Choroid plexus epithelial cell (primary cell): ENCODE data around the gene PBX4.

Experiments used
- DNase-seq: peaks from one replicate; pipeline ENCODE4 v3.0.0-alpha.2; 2010; ENCODE audit warnings: low read depth
- H3K4me3 ChIP-seq: 2 replicates; pipeline ENCODE4 v1.5.1; 2011; ENCODE audit warnings: low read depth, mild to moderate bottlenecking, control low read depth, low read length, moderate library complexity
- CTCF ChIP-seq: conservative IDR thresholded peaks from 2 replicates; pipeline ENCODE4 v1.5.1; 2011; ENCODE audit warnings: low read depth, mild to moderate bottlenecking, control low read depth, inconsistent platforms, low read length, moderate library complexity

Gene PBX4

DNA sequence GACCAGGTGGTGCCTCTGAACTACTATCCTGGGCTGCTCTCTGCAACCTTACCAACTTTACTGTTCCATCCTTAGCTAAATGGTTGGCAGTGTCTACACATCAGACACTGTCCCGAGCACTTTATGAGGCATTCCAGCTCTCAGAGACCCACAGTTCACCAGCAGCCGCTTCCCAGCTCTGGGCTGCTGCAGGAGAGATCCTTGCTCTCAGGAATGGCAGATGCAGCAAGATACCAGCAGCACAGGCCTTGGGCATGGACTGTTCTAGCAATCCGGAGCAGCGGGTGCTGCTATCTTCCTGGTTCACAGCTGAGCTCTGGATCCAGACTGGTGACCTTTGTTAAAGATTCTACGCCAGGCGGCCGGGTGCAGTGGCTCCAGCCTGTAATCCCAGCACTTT, 12.9 kb upstream of the PBX4 start:
- TF ChIP-seq CTCF, result no peak

GRCh38 chr19:19630426-19630825, 11.9 kb upstream of the PBX4 start:
- H3K4me3 ChIP-seq, result no peak overlapping the region
- no peak for DNase-seq
- no peak for TF ChIP-seq CTCF

More for the DNA sequence above, 12.9 kb upstream of the PBX4 start:
- no peak overlapping the region for H3K4me3 ChIP-seq
- DNase-seq, result no peak

DNA sequence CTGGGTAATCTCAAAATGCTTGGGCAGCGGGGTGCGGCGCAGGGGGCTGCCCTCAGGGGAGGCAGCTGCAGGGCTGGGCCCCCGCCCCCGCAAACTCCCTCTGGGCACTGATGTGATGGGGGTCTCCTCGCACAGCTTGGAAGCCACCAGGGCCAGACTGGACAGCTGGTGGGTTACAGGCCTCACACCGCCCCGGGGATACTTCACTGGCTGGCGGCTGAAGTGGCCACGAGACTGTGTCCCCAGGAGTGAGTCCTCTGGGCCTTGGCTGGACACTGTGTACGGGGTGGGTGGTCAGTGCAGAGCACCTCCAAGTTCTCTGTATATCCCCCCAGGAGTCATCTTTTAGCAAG, 11.6 kb upstream of the PBX4 start:
- H3K4me3 ChIP-seq, result no peak overlapping the region
- no peak for DNase-seq
- TF ChIP-seq CTCF, result no peak

DNA sequence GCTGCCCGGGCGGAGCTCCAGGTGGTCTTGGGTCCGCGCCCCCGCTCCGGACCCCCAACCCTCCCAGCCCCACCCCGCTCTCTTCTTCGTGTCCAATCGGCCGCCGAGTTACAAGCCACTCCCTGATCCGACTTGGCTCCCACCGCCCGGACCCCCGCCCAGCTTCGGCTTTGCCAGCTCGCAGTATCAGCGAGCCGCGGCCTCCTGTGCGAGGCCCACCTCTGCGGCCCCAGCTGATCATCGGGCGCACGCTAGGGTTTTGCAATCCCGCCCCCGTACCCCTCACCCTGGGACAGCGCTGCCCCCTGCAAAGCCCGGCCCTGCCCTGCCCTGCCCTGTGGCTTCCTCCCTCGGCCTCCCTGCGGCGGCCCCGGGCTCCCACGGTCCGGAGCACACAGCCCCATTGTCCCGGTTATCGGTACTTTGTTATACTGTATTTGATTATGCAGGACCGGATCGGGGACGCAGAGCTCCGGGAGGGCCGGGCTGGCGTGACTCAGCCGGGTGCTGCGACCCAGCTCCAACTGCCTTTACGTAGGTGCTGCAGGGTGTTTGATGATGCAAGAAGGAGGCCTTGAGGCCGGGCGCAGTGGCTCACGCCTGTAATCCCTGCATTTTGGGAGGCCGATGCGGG, 10.1 kb upstream of the PBX4 start:
- DNase-seq, result peak; percentile 78
- no peak for TF ChIP-seq CTCF
- H3K4me3 ChIP-seq, result peak overlapping the region; percentile 53

GRCh38 chr19:19627621-19628500, 9.4 kb upstream of the PBX4 start, which contains the start of gene LPAR2:
LPAR2 (minus strand) TSS chr19:19628220; CDS start chr19:19627275, 945 bp downstream.
- DNase-seq, result no peak
- H3K4me3 ChIP-seq, result peak within 1 kb of the TSS; percentile 53
- no peak for TF ChIP-seq CTCF

DNA sequence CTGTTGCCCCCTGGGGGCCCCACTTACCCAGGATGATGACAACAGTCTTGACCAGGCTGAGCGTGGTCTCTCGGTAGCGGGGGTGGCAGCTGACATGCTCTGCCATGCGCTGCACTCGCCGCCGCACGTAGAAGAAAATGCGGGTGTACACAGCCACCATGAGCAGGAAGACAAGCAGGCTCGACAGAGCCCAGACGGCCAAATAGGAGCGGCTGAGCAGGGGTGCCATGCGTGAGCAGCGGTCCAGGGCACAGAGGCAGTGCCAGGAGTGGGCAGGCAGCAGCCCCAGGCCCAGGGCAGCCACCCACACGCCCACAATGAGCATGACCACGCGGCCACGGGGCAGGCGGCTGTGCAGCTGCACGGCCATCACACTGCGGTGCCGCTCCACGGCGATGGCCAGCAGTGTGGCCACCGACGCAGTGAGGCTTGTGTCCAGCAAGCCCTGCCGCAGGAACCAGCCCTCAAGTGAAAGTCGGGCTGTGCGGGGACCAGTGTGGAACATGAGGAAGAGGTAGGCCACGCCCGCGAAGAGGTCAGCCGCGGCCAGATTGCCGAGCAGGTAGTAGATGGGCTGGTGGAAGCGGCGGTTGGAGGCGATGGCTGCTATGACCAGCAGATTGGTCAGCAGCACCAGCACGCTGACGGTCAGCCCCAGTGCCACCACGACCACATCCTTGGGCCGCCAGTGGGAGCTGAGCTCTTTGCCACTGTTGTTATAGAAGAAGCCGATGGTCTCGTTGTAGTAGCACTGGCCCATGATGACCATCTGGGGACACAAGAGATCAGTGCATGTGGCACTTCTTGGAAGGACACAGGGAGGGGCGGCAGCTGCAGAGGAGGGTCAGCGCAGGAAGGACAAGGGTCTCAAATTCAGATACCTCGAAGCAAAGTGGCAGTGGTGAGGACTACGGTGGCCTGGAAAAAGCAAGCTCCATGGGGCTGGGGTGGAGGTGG, 8.3 kb upstream of the PBX4 start:
- H3K4me3 ChIP-seq, result no peak overlapping the region
- no peak for TF ChIP-seq CTCF
- no peak for DNase-seq
